IMR-90 (cell line): ENCODE results near the gene LRRN2. TPM values are rescaled to one million over a fixed set of nuclear protein-coding genes. Genes with fewer than 3 reads are reported as not detected.

Experiments used
- ATAC-seq: fragments of 200-7000 bp; cut with Tn5 transposase; 2 replicates; pipeline ENCODE4 v1.9.1; 2020; ENCODE audit warnings: low read depth, mild to moderate bottlenecking, moderate library complexity
- BruUV-seq: library from RNA; stranded (reverse); fragments of 400-500 nt; replicated peaks from 2 replicates; lab custom pipeline; 2021; lab: Mats Ljungman, UMichigan
- CTCF ChIA-PET: fragments of 300-600 bp; formaldehyde crosslinking; extraction: SDS; loops from one replicate; lab custom pipeline; 2021; ENCODE audit warnings: antibody characterized with exemption; lab: Yijun Ruan, JAX
- POLR2A ChIA-PET: fragments of 300-600 bp; sonication (Branson Sonifier 250); formaldehyde crosslinking; loops from one replicate; lab custom pipeline; 2022; ENCODE audit warnings: antibody characterized with exemption; ENCODE audit not compliant: unreplicated experiment; lab: Charles Lee
- DNase-seq: peaks from one replicate; pipeline ENCODE4 v3.0.0; 2013
- H2AFZ ChIP-seq: replicated peaks from 2 replicates; pipeline ENCODE3; 2013; ENCODE audit warnings: low read length, mild to moderate bottlenecking; ENCODE audit not compliant: poor library complexity
- H2AK5ac ChIP-seq: 2 replicates; pipeline ENCODE4 v1.6.1; 2013; ENCODE audit warnings: low read depth, low read length, inconsistent platforms
- H2AK9ac ChIP-seq: replicated peaks from 2 replicates; pipeline ENCODE3; 2013; ENCODE audit warnings: mild to moderate bottlenecking, low read depth, low read length, moderate library complexity; ENCODE audit not compliant: poor library complexity
- H2BK120ac ChIP-seq: 2 replicates; pipeline ENCODE4 v1.6.1; 2013; ENCODE audit warnings: low read depth, low read length, inconsistent platforms
- H2BK15ac ChIP-seq: 3 replicates; pipeline ENCODE4 v1.6.1; 2013; ENCODE audit warnings: low read depth, low read length, inconsistent platforms
- H2BK20ac ChIP-seq: 2 replicates; pipeline ENCODE4 v1.6.1; 2013; ENCODE audit warnings: low read depth, mild to moderate bottlenecking, inconsistent platforms, low read length, moderate library complexity
- H2BK5ac ChIP-seq: 2 replicates; pipeline ENCODE4 v1.6.1; 2013; ENCODE audit warnings: mild to moderate bottlenecking, low read depth, low read length, inconsistent platforms; ENCODE audit not compliant: poor library complexity, severe bottlenecking
- H3K14ac ChIP-seq: replicated peaks from 2 replicates; pipeline ENCODE4 v1.6.1; 2013; ENCODE audit warnings: low read depth, low read length, inconsistent platforms
- H3K18ac ChIP-seq: 2 replicates; pipeline ENCODE4 v1.6.1; 2013; ENCODE audit warnings: low read depth, low read length, control low read depth
- H3K23ac ChIP-seq: 2 replicates; pipeline ENCODE4 v1.6.1; 2013; ENCODE audit warnings: low read depth, low read length, inconsistent platforms
- H3K27ac ChIP-seq: 2 replicates; pipeline ENCODE4 v1.5.1; 2013; ENCODE audit warnings: mild to moderate bottlenecking, control low read depth, low read length; ENCODE audit not compliant: insufficient read depth
- H3K27me3 ChIP-seq: 2 replicates; pipeline ENCODE4 v1.6.1; 2013; ENCODE audit warnings: low read length; ENCODE audit not compliant: control insufficient read depth, insufficient read depth
- H3K36me3 ChIP-seq: 2 replicates; pipeline ENCODE4 v1.6.1; 2013; ENCODE audit warnings: low read length, mixed read lengths; ENCODE audit not compliant: control insufficient read depth, insufficient read depth
- H3K4ac ChIP-seq: 2 replicates; pipeline ENCODE4 v1.6.1; 2013; ENCODE audit warnings: low read depth, low read length, inconsistent platforms
- H3K4me1 ChIP-seq: 2 replicates; pipeline ENCODE4 v1.6.1; 2013; ENCODE audit warnings: low read length, mixed read lengths; ENCODE audit not compliant: control insufficient read depth, insufficient read depth
- H3K4me2 ChIP-seq: 2 replicates; pipeline ENCODE4 v1.6.1; 2013; ENCODE audit warnings: low read depth, mild to moderate bottlenecking, control low read depth, low read length, moderate library complexity
- H3K4me3 ChIP-seq: 2 replicates; pipeline ENCODE4 v1.5.1; 2013; ENCODE audit warnings: low read depth, mild to moderate bottlenecking, control low read depth, low read length, moderate library complexity; ENCODE audit not compliant: insufficient read depth
- H3K56ac ChIP-seq: 2 replicates; pipeline ENCODE4 v1.6.1; 2013; ENCODE audit warnings: low read length, inconsistent platforms; ENCODE audit not compliant: insufficient read depth; ENCODE audit errors: extremely low read depth
- H3K79me1 ChIP-seq, 2 experiments: 2 replicates each; pipeline ENCODE4 v1.6.1; 2013; ENCODE audit warnings: low read length in 2 of 2, inconsistent platforms in 1 of 2, low read depth in 1 of 2
- H3K9ac ChIP-seq: 2 replicates; pipeline ENCODE4 v1.6.1; 2013; ENCODE audit warnings: low read depth, low read length, control low read depth
- H3K9me1 ChIP-seq: 2 replicates; pipeline ENCODE4 v1.6.1; 2013; ENCODE audit warnings: low read length, inconsistent platforms; ENCODE audit not compliant: insufficient read depth
- H3K9me3 ChIP-seq: 2 replicates; pipeline ENCODE4 v1.6.1; 2013; ENCODE audit warnings: low read length; ENCODE audit not compliant: control insufficient read depth, insufficient read depth
- H4K20me1 ChIP-seq: 2 replicates; pipeline ENCODE4 v1.6.1; 2013; ENCODE audit warnings: low read length, inconsistent platforms; ENCODE audit not compliant: insufficient read depth
- H4K5ac ChIP-seq: 2 replicates; pipeline ENCODE4 v1.6.1; 2013; ENCODE audit warnings: mild to moderate bottlenecking, low read depth, low read length, control low read depth
- H4K8ac ChIP-seq, 2 experiments: 2 replicates each; pipeline ENCODE4 v1.6.1; 2013; ENCODE audit warnings: low read depth in 2 of 2, low read length in 2 of 2, control low read depth in 1 of 2, inconsistent platforms in 1 of 2
- H4K91ac ChIP-seq: 2 replicates; pipeline ENCODE4 v1.6.1; 2013; ENCODE audit warnings: low read depth, low read length, inconsistent platforms; ENCODE audit not compliant: insufficient read depth
- FOS ChIP-seq: fragments of 150-350 bp; IDR thresholded peaks from 2 replicates; pipeline ENCODE4 v1.6.1; 2016; ENCODE audit warnings: low read depth, low read length
- MAFK ChIP-seq: IDR thresholded peaks from 2 replicates; pipeline ENCODE4 v1.6.1; 2012; ENCODE audit warnings: low read depth, low read length, improper control_type of control experiment
- NFE2L2 ChIP-seq: fragments of 150-350 bp; IDR thresholded peaks from 2 replicates; pipeline ENCODE4 v1.6.1; 2016; ENCODE audit warnings: low read depth, mild to moderate bottlenecking, low read length
- WGBS, 2 experiments: methylation state at CpG; one replicate each; pipeline versions ENCODE4 v1.1.5 to v1.1.7; 2013; ENCODE audit warnings: missing lambda C conversion rate in 2 of 2; ENCODE audit not compliant: insufficient read length in 1 of 2; ENCODE audit errors: extremely low coverage in 2 of 2; 5-methylcytosine and 5-hydroxymethylcytosine counted together
- dilution Hi-C: fragments of 300-500 bp; cut with HindIII; formaldehyde crosslinking; loops from one replicate; pipeline ENCODE4 v1.14.3; 2018; ENCODE audit warnings: low sequenced_read_pairs; ENCODE audit not compliant: unreplicated experiment
- in situ Hi-C: fragments of 300-500 bp; cut with MboI; formaldehyde crosslinking; loops from 3 replicates; pipeline ENCODE4 v1.14.3; 2019; ENCODE audit warnings: low sequenced_read_pairs, inconsistent platforms, mixed read lengths
- intact Hi-C: fragments of 100-400 bp; cut with micrococcal nuclease; formaldehyde crosslinking; loops from 2 replicates; pipeline ENCODE4 v1.10.0; 2022
- polyA plus RNA-seq, 3 experiments: library from polyadenylated mRNA; depleted of rRNA; stranded (reverse); fragments of >200 nt; gene quantifications; 2 replicates each; pipeline ENCODE4 v1.2.3, GENCODE V29; 2012; ENCODE audit warnings: low replicate concordance in 1 of 3
- total RNA-seq: library from RNA; depleted of rRNA; stranded (reverse); fragments of >200 nt; gene quantifications from 2 replicates; pipeline ENCODE4 v1.2.3, GENCODE V29; 2012

LRRN2 gene
- total and polyA plus RNA-seq, 2 of the 4 experiments (the other 2 are of a cell fraction) = not detected

DNA sequence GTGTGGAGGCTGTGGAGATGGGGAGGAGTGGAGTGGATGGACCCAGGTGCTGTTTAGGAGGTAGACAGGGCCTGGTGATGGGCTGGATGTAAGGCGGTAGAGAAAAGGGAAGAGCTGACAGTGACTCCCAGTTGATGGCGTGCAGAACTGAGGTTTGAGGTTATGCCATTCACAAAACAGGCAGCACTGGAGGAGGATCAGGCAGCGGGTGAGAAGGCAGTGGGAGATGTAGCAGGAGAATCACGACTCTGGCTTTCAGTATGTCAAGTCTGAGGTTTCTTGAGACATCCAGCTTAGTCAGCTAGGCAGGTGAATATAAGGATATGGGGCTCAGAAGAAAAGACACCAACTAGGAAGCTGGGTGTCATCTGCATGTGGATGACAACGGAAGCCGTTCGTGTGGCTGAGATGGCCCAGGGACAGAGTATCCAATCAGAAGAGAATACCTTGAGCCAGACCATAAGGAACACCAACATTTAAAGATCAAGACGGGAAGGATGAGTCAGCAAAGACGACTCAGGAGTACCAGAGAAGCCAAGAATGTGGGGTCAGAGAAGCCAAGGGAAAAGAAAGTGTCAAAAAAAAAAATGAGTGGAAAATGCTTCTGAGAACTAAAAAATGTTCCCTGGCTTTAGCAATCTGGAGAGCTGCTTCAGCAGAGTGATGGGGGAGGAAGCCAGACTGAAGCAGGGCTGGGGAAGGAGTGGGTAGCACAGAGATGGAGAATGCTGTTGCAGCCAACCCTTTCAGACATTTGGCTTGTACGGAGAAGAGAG is 15.2 kb downstream of the LRRN2 start:
- H2BK15ac ChIP-seq = no peak overlapping the region
- H2AK5ac ChIP-seq = no peak overlapping the region
- no peak overlapping the region for H3K27ac ChIP-seq
- BruUV-seq = no TSS peak
- peak; percentile 39 for DNase-seq
- no peak overlapping the region for H3K18ac ChIP-seq
- H4K20me1 ChIP-seq = no peaks in the 10 kb centered on the region
- H3K9ac ChIP-seq = no peak overlapping the region
- CTCF ChIA-PET = interaction anchor here (0.6 kb wide), 1 partner anchor 194 kb away, joined by 3 read pairs; no protein-coding TSS in a partner anchor
- no peaks in the 10 kb centered on the region for H3K9me3 ChIP-seq
- H3K4ac ChIP-seq = no peak overlapping the region
- peak; percentile 61; the same call in 1 of the 2 replicates for TF ChIP-seq NFE2L2
- TF ChIP-seq MAFK = peak; percentile 38
- no peak for TF ChIP-seq FOS
- no peak overlapping the region for H4K8ac ChIP-seq
- no peaks in the 10 kb centered on the region for H3K36me3 ChIP-seq
- no peak overlapping the region for H3K4me2 ChIP-seq
- in situ Hi-C loops (no loop called here), dilution Hi-C loops (no loop called here), intact Hi-C loops (no loop called here)
- H2AK9ac ChIP-seq = no peak overlapping the region
- no peak overlapping the region for H4K5ac ChIP-seq
- H2BK5ac ChIP-seq = no peak overlapping the region
- peaks cover 3% of the 10 kb centered on the region; the same call in 1 of the 2 replicates for H3K9me1 ChIP-seq
- H3K14ac ChIP-seq = no peak overlapping the region
- peaks cover 10% of the 10 kb centered on the region for H3K27me3 ChIP-seq
- no peak overlapping the region for H3K23ac ChIP-seq
- no peak overlapping the region for H2BK120ac ChIP-seq
- H3K4me3 ChIP-seq = no peak overlapping the region
- ATAC-seq = peak; percentile 53
- no peak overlapping the region for H2BK20ac ChIP-seq
- no peak overlapping the region for H3K56ac ChIP-seq
- peak overlapping the region; percentile 10 for H2AFZ ChIP-seq
- POLR2A ChIA-PET = no interaction called here
- H4K91ac ChIP-seq = no peak overlapping the region
- no peaks in the 10 kb centered on the region; the same call in 1 of the 2 replicates for H3K4me1 ChIP-seq
- H3K79me1 ChIP-seq = no peaks in the 10 kb centered on the region
- WGBS, 2 experiments = 52% methylated on average over 8 of the region's 10 CpGs; no CpG with 5 or more reads in 1 of the 2 experiments
